ENCODE data around the gene LRRC40.
"Not testable (repeated sequence)": the region's sequence is repeated elsewhere in the genome, so short reads cannot be mapped to it uniquely, and the experiment has no call there.

Gene LRRC40

GRCh38 chr1:70205434-70206118 lies at the start of gene LRRC40:
Gene LRRC40, minus strand, starts transcription at chr1:70205579. Its CDS starts 39 bp downstream, at chr1:70205540.
- DNase-seq (ENCODE audit: low read depth) = peak; percentile 95

GRCh38 chr1:70248729-70249128 lies 43.4 kb upstream of the LRRC40 start:
- DNase-seq (ENCODE audit: low read depth) = no peak

- DNase-seq (ENCODE audit: low read depth) = peak; percentile 15
Measured at GRCh38 chr1:70247768-70248167, 42.4 kb upstream of the LRRC40 start.

- DNase-seq (ENCODE audit: low read depth) = no peak
Measured at GRCh38 chr1:70247122-70247521, 41.7 kb upstream of the LRRC40 start.

GRCh38 chr1:70239940-70240339 lies 34.6 kb upstream of the LRRC40 start:
- DNase-seq (ENCODE audit: low read depth) = no peak

- DNase-seq (ENCODE audit: low read depth) = no peak
Measured at GRCh38 chr1:70234733-70235132, 29.4 kb upstream of the LRRC40 start.

GRCh38 chr1:70231475-70231874 lies 26.1 kb upstream of the LRRC40 start:
- DNase-seq (ENCODE audit: low read depth) = no peak

GRCh38 chr1:70228670-70229069 lies 23.3 kb upstream of the LRRC40 start:
- peak; percentile 20 for DNase-seq (ENCODE audit: low read depth)

- no peak for DNase-seq (ENCODE audit: low read depth)
Measured at GRCh38 chr1:70227439-70227838, 22.1 kb upstream of the LRRC40 start.

- no peak for DNase-seq (ENCODE audit: low read depth)
Measured at GRCh38 chr1:70224954-70225353, 19.6 kb upstream of the LRRC40 start.

- no peak for DNase-seq (ENCODE audit: low read depth)
Measured at GRCh38 chr1:70222716-70223235, 17.4 kb upstream of the LRRC40 start.

- peak; percentile 97 for DNase-seq (ENCODE audit: low read depth)
Measured at GRCh38 chr1:70221238-70222121, 16.1 kb upstream of the LRRC40 start, which contains the start of gene SRSF11. Gene SRSF11, plus strand, starts transcription at chr1:70221380. Its CDS starts 257 bp downstream, at chr1:70221637.

- DNase-seq (ENCODE audit: low read depth) = no peak
Measured at GRCh38 chr1:70220517-70221237, 15.3 kb upstream of the LRRC40 start.

- DNase-seq (ENCODE audit: low read depth) = no peak
Measured at GRCh38 chr1:70220015-70220414, 14.6 kb upstream of the LRRC40 start.

GRCh38 chr1:70211541-70211940 lies 6.2 kb upstream of the LRRC40 start:
- no peak for DNase-seq (ENCODE audit: low read depth)

- peak; percentile 46 for DNase-seq (ENCODE audit: low read depth)
Measured at GRCh38 chr1:70210820-70211219, 5.4 kb upstream of the LRRC40 start.

GRCh38 chr1:70208292-70208691 lies 2.9 kb upstream of the LRRC40 start:
- DNase-seq (ENCODE audit: low read depth) = no peak

- DNase-seq (ENCODE audit: low read depth) = no peak
Measured at GRCh38 chr1:70207492-70207891, 2.1 kb upstream of the LRRC40 start.

- not testable (repeated sequence) for DNase-seq (ENCODE audit: low read depth)
Measured at GRCh38 chr1:70206833-70207232, 1.5 kb upstream of the LRRC40 start.

- DNase-seq (ENCODE audit: low read depth) = peak; percentile 19
Measured at GRCh38 chr1:70205071-70205433, 327 bp downstream of the LRRC40 start.

GRCh38 chr1:70204600-70204999 lies 779 bp downstream of the LRRC40 start:
- peak; percentile 23 for DNase-seq (ENCODE audit: low read depth)

GRCh38 chr1:70204139-70204538 lies 1.2 kb downstream of the LRRC40 start:
- no peak for DNase-seq (ENCODE audit: low read depth)
